Measurements from ENCODE around the gene EXD1. TPM values are rescaled to one million over a fixed set of nuclear protein-coding genes. Genes with fewer than 3 reads are reported as not detected.

Gene EXD1
- total RNA-seq, 4 donors from 2014 or later: not detected

GRCh38 chr15:41183581-41183980 lies 47.0 kb downstream of the EXD1 start:
- TF ChIP-seq, protein P1, sequence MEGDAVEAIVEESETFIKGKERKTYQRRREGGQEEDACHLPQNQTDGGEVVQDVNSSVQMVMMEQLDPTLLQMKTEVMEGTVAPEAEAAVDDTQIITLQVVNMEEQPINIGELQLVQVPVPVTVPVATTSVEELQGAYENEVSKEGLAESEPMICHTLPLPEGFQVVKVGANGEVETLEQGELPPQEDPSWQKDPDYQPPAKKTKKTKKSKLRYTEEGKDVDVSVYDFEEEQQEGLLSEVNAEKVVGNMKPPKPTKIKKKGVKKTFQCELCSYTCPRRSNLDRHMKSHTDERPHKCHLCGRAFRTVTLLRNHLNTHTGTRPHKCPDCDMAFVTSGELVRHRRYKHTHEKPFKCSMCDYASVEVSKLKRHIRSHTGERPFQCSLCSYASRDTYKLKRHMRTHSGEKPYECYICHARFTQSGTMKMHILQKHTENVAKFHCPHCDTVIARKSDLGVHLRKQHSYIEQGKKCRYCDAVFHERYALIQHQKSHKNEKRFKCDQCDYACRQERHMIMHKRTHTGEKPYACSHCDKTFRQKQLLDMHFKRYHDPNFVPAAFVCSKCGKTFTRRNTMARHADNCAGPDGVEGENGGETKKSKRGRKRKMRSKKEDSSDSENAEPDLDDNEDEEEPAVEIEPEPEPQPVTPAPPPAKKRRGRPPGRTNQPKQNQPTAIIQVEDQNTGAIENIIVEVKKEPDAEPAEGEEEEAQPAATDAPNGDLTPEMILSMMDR (IDR thresholded peaks at IDR 0.05; ENCODE audit: low read depth): no peak

DNA sequence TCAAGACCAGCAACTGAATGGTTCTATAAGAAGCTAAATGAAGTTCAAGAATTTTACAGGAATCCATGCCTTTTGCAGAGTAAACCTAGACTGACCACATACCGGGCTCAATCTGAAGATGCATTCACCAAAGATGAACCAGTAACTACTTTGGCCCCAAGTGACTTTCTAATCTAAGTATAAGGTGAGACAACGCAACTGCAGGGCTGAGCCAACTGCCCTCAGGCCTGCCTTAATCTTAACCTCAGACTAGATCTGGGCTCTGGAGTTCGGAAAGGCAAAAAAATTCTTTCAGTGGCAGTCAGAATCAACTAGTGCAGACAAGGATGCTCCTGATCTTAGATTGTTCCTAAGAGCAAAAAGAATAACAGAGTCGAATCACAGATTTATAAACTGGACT lies 48.3 kb downstream of the EXD1 start:
- TF ChIP-seq, protein P1 (IDR thresholded peaks at IDR 0.05; ENCODE audit: low read depth): no peak

DNA sequence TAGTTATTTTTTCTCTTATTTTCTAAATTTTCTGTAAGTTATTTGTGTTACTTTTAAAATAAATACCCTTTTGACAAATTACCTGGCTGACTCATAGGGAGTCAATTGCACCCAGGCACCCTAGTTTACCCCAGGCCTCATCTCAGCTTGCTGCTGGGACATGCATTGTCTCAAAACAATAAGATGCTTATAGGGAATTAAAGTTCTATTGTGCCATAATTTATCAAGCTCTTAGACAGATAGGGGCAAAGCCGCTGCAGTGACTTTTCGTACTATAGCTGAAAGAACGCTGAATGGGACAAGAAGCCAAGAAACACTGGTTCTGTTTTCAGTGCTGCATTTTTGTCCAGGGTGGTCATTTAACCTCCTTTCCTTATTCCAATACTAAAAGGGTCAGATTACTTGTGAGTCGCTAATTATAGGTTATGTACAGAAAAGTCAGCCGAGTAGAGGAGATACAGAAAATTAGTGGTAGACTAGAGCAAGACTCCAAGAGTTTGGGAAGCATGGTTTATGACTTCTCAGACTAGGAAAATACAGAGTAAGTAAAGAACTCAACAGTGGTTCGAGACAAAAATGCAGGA lies 50.3 kb downstream of the EXD1 start:
- TF ChIP-seq, protein P1 (IDR thresholded peaks at IDR 0.05; ENCODE audit: low read depth): no peak

DNA sequence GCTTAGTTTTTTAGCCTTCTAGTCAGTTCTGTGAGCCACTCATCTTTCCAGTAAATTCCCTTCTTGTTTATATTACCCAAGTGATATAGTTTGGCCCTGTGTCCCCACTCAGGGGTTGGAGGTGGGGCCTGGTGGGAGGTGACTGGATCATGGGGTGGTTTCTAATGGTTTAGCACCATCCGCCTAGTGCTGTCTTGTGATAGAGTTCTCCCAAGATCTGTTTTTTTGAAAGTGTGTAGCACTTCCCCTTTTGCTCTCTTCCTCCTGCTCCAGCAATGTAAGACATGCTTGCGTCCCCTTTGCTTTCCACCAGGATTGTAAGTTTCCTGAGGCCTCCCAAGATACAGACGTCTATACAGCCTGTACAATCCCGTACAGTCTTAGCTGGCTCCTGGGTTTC lies 60.8 kb downstream of the EXD1 start:
- TF ChIP-seq, protein P1 (IDR thresholded peaks at IDR 0.05; ENCODE audit: low read depth): no peak

GRCh38 chr15:41169086-41169485 lies 61.5 kb downstream of the EXD1 start:
- TF ChIP-seq, protein P1 (IDR thresholded peaks at IDR 0.05; ENCODE audit: low read depth): no peak

GRCh38 chr15:41161736-41162135 lies 68.8 kb downstream of the EXD1 start:
- TF ChIP-seq, protein P1 (IDR thresholded peaks at IDR 0.05; ENCODE audit: low read depth): no peak

- TF ChIP-seq, protein P1 (IDR thresholded peaks at IDR 0.05; ENCODE audit: low read depth): no peak
Measured at GRCh38 chr15:41161336-41161735, 69.2 kb downstream of the EXD1 start.
